H1 (cell line): ENCODE results near the gene BTBD7. TPM values are rescaled to one million over a fixed set of nuclear protein-coding genes. Genes with fewer than 3 reads are reported as not detected.

Source experiments
- CTCF ChIA-PET: fragments of 300-600 bp; sonication (Branson Sonifier 250); formaldehyde crosslinking; loops from one replicate; lab custom pipeline; 2021; ENCODE audit not compliant: partially characterized antibody; lab: Charles Lee
- POLR2A ChIA-PET: fragments of 300-600 bp; sonication (Branson Sonifier 250); formaldehyde crosslinking; loops from one replicate; lab custom pipeline; 2021; ENCODE audit warnings: inconsistent platforms; ENCODE audit not compliant: partially characterized antibody; lab: Charles Lee
- DNase-seq, 2 experiments: peaks; one replicate each; pipeline versions ENCODE4 v3.0.0 to v3.0.0-alpha.2; 2010 to 2022; ENCODE audit warnings: low spot score in 2 of 2, low read depth in 1 of 2, mixed read lengths in 1 of 2
- FAIRE-seq: peaks from 2 replicates; lab custom pipeline; 2011; peaks lifted over from hg19 to GRCh38; lab: Jason Lieb, UNC
- H2AFZ ChIP-seq: 2 replicates; pipeline ENCODE4 v1.8.1; 2012; ENCODE audit warnings: low read length, inconsistent platforms
- H2AK5ac ChIP-seq: 2 replicates; pipeline ENCODE4 v1.6.1; 2013; ENCODE audit warnings: low read depth, low read length
- H2BK120ac ChIP-seq: replicated peaks from 2 replicates; pipeline ENCODE3; 2013; ENCODE audit warnings: low read depth, low read length, inconsistent platforms
- H2BK12ac ChIP-seq: 2 replicates; pipeline ENCODE4 v1.6.1; 2013; ENCODE audit warnings: low read depth, low read length
- H2BK15ac ChIP-seq: 2 replicates; pipeline ENCODE4 v1.6.1; 2013; ENCODE audit warnings: low read length
- H2BK20ac ChIP-seq: 2 replicates; pipeline ENCODE4 v1.6.1; 2013; ENCODE audit warnings: low read length
- H2BK5ac ChIP-seq: 2 replicates; pipeline ENCODE4 v1.6.1; 2013; ENCODE audit warnings: low read depth, low read length
- H3K14ac ChIP-seq: 2 replicates; pipeline ENCODE4 v1.6.1; 2013; ENCODE audit warnings: inconsistent platforms; ENCODE audit not compliant: insufficient read length
- H3K18ac ChIP-seq: 2 replicates; pipeline ENCODE4 v1.6.1; 2013; ENCODE audit warnings: low read length; ENCODE audit errors: extremely low read depth
- H3K23ac ChIP-seq: 2 replicates; pipeline ENCODE4 v1.6.1; 2013; ENCODE audit warnings: inconsistent platforms; ENCODE audit not compliant: insufficient read length
- H3K23me2 ChIP-seq: 2 replicates; pipeline ENCODE4 v1.6.1; 2013; ENCODE audit warnings: low read depth, low read length
- H3K27ac ChIP-seq: 2 replicates; pipeline ENCODE4 v1.6.1; 2011; ENCODE audit warnings: low read depth, low read length, inconsistent platforms
- H3K27me3 ChIP-seq, 4 experiments: replicated peaks in 1 of 4; 1 replicate in 1 of 4; 2 replicates in 3 of 4; pipeline versions ENCODE4 v1.6.1 to v1.8.1; 2011 to 2013; ENCODE audit warnings: low read length in 3 of 4, mild to moderate bottlenecking in 3 of 4, inconsistent platforms in 2 of 4, mixed read lengths in 2 of 4, moderate library complexity in 1 of 4; ENCODE audit not compliant: control insufficient read depth in 3 of 4, insufficient read depth in 3 of 4; ENCODE audit errors: extremely low read depth in 1 of 4
- H3K36me3 ChIP-seq, 4 experiments: 2 replicates each; pipeline versions ENCODE4 v1.6.1 to v1.8.1; 2011 to 2013; ENCODE audit warnings: mild to moderate bottlenecking in 4 of 4, low read length in 3 of 4, moderate library complexity in 2 of 4, control low read depth in 1 of 4, inconsistent platforms in 1 of 4; ENCODE audit not compliant: insufficient read depth in 4 of 4, control insufficient read depth in 2 of 4
- H3K4ac ChIP-seq: replicated peaks from 2 replicates; pipeline ENCODE3; 2013; ENCODE audit warnings: low read length, low read depth, mixed read lengths, inconsistent platforms; ENCODE audit not compliant: insufficient read length
- H3K4me1 ChIP-seq, 4 experiments: replicated peaks in 1 of 4; 1 replicate in 1 of 4; 2 replicates in 3 of 4; pipeline versions ENCODE4 v1.6.1 to v1.8.1; 2011 to 2013; ENCODE audit warnings: low read length in 3 of 4, inconsistent platforms in 2 of 4, mixed read lengths in 1 of 4; ENCODE audit not compliant: insufficient read depth in 4 of 4, control insufficient read depth in 3 of 4
- H3K4me2 ChIP-seq, 2 experiments: 2 replicates each; pipeline versions ENCODE4 v1.6.1 to v1.8.1; 2011 to 2013; ENCODE audit warnings: low read depth in 2 of 2, low read length in 2 of 2, control low read depth in 1 of 2, inconsistent platforms in 1 of 2, mild to moderate bottlenecking in 1 of 2; ENCODE audit not compliant: insufficient read depth in 1 of 2
- H3K4me3 ChIP-seq, 4 experiments: fragments of 200-600, 300-600 bp in 1 of 4; sonication (generic), shearing (Covaris generic), sonication (Bioruptor Twin) in 1 of 4; 2 replicates each; pipeline versions ENCODE4 v1.5.1 to v1.8.1; 2011 to 2016; ENCODE audit warnings: low read length in 4 of 4, low read depth in 3 of 4, control low read depth in 2 of 4, inconsistent platforms in 2 of 4, mild to moderate bottlenecking in 2 of 4, mixed read lengths in 1 of 4, moderate library complexity in 1 of 4; ENCODE audit not compliant: insufficient read depth in 2 of 4; ENCODE audit errors: extremely low read depth in 1 of 4
- H3K56ac ChIP-seq: replicated peaks from 2 replicates; pipeline ENCODE3; 2013; ENCODE audit warnings: low read depth, mild to moderate bottlenecking, mixed read lengths, low read length, inconsistent platforms; ENCODE audit not compliant: insufficient read length
- H3K79me1 ChIP-seq: 2 replicates; pipeline ENCODE4 v1.6.1; 2013; ENCODE audit warnings: low read depth, low read length, control low read depth
- H3K79me2 ChIP-seq, 2 experiments: 2 replicates each; pipeline versions ENCODE4 v1.6.1 to v1.8.1; 2012 to 2013; ENCODE audit warnings: low read length in 2 of 2, mild to moderate bottlenecking in 2 of 2, inconsistent platforms in 1 of 2; ENCODE audit not compliant: insufficient read depth in 2 of 2, control insufficient read depth in 1 of 2
- H3K9ac ChIP-seq, 4 experiments: replicated peaks in 1 of 4; 1 replicate in 1 of 4; 2 replicates in 3 of 4; pipeline versions ENCODE4 v1.6.1 to v1.8.1; 2011 to 2013; ENCODE audit warnings: low read depth in 3 of 4, low read length in 3 of 4, control low read depth in 2 of 4, mild to moderate bottlenecking in 2 of 4, moderate library complexity in 2 of 4, inconsistent platforms in 1 of 4; ENCODE audit errors: extremely low read depth in 1 of 4
- H3K9me3 ChIP-seq, 2 experiments: 2 replicates each; pipeline versions ENCODE4 v1.6.1 to v1.8.1; 2012 to 2013; ENCODE audit warnings: mild to moderate bottlenecking in 2 of 2, moderate library complexity in 2 of 2, control low read depth in 1 of 2, inconsistent platforms in 1 of 2, low read depth in 1 of 2, low read length in 1 of 2, mixed read lengths in 1 of 2; ENCODE audit not compliant: insufficient read depth in 2 of 2
- H4K20me1 ChIP-seq, 2 experiments: replicated peaks in 1 of 2; 2 replicates each; pipeline versions ENCODE3 to v1.8.1; 2011 to 2013; ENCODE audit warnings: inconsistent platforms in 2 of 2, low read length in 2 of 2, mild to moderate bottlenecking in 1 of 2; ENCODE audit not compliant: insufficient read depth in 2 of 2, control insufficient read depth in 1 of 2
- H4K5ac ChIP-seq: 2 replicates; pipeline ENCODE4 v1.6.1; 2013; ENCODE audit warnings: low read length, low read depth, mixed read lengths, inconsistent platforms; ENCODE audit not compliant: insufficient read length
- H4K8ac ChIP-seq: 2 replicates; pipeline ENCODE4 v1.8.0; 2013; ENCODE audit warnings: mild to moderate bottlenecking, moderate library complexity, low read length, inconsistent platforms; ENCODE audit not compliant: insufficient read depth; ENCODE audit errors: extremely low read depth
- H4K91ac ChIP-seq: replicated peaks from 2 replicates; pipeline ENCODE3; 2013; ENCODE audit warnings: low read length, mixed read lengths, inconsistent platforms; ENCODE audit not compliant: insufficient read length
- ATF2 ChIP-seq: IDR thresholded peaks from 2 replicates; pipeline ENCODE4 v1.6.1; 2012; ENCODE audit warnings: low read length, inconsistent platforms
- BRCA1 ChIP-seq: IDR thresholded peaks from 2 replicates; pipeline ENCODE4 v1.6.1; 2012; ENCODE audit warnings: low read depth, low read length, improper control_type of control experiment
- CEBPB ChIP-seq: IDR thresholded peaks from 2 replicates; pipeline ENCODE4 v1.6.1; 2012; ENCODE audit warnings: low read depth, low read length
- CTCF ChIP-seq, 3 experiments: IDR thresholded peaks; 1 replicate in 2 of 3; 2 replicates in 1 of 3; pipeline versions ENCODE4 v1.5.1 to v1.6.1; 2011; ENCODE audit warnings: low read length in 3 of 3, mild to moderate bottlenecking in 3 of 3, inconsistent platforms in 2 of 3, low read depth in 1 of 3, moderate library complexity in 1 of 3; ENCODE audit not compliant: insufficient read depth in 1 of 3; ENCODE audit errors: control extremely low read depth in 1 of 3
- JUND ChIP-seq: IDR thresholded peaks from 2 replicates; pipeline ENCODE4 v1.6.1; 2011; ENCODE audit warnings: mild to moderate bottlenecking, improper control_type of control experiment, low read length
- RXRA ChIP-seq: IDR thresholded peaks from 2 replicates; pipeline ENCODE4 v1.6.1; 2011; ENCODE audit warnings: low read depth, mild to moderate bottlenecking, low read length, moderate library complexity; ENCODE audit not compliant: insufficient read depth
- SIX5 ChIP-seq: IDR thresholded peaks from 2 replicates; pipeline ENCODE4 v1.6.1; 2011; ENCODE audit warnings: mild to moderate bottlenecking, low read depth, low read length
- SUZ12 ChIP-seq: fragments of 200-600 bp; sonication (generic); IDR thresholded peaks from 2 replicates; pipeline ENCODE4 v1.6.1; 2012; ENCODE audit warnings: mild to moderate bottlenecking, inconsistent platforms, low read length, moderate library complexity, mixed read lengths
- TAF1 ChIP-seq: IDR thresholded peaks from 2 replicates; pipeline ENCODE4 v1.6.1; 2011; ENCODE audit warnings: mild to moderate bottlenecking, low read depth, low read length
- TAF7 ChIP-seq: optimal IDR thresholded peaks from 2 replicates; pipeline ENCODE3; 2011; ENCODE audit warnings: low read depth, mild to moderate bottlenecking, inconsistent platforms, low read length, moderate library complexity, borderline replicate concordance
- TCF12 ChIP-seq: IDR thresholded peaks from 2 replicates; pipeline ENCODE4 v1.6.1; 2011; ENCODE audit warnings: low read depth, mild to moderate bottlenecking, low read length
- WGBS, 2 experiments: shearing (Covaris generic) in 1 of 2; methylation state at CpG; one replicate each; pipeline versions ENCODE4 v1.1.6 to v1.1.7; 2013 to 2015; ENCODE audit warnings: low lambda C conversion rate in 2 of 2, mixed read lengths in 2 of 2, inconsistent platforms in 1 of 2, low coverage in 1 of 2, missing lambda C conversion rate in 1 of 2; ENCODE audit not compliant: insufficient replicate concordance in 2 of 2, insufficient coverage in 1 of 2, insufficient read length in 1 of 2; ENCODE audit errors: extremely low coverage in 1 of 2, missing lambda C conversion rate in 1 of 2; 5-methylcytosine and 5-hydroxymethylcytosine counted together
- polyA plus RNA-seq, 7 experiments: library from polyadenylated mRNA; depleted of rRNA in 3 of 7; stranded (reverse) in 5 of 7; unstranded in 2 of 7; fragments of >200 nt in 5 of 7; fragments of 200-250 nt in 2 of 7; gene quantifications; 1 replicate in 5 of 7; 2 replicates in 1 of 7; 4 replicates in 1 of 7; pipeline versions ENCODE4 v1.2.1 to v1.2.3, GENCODE V29; 2011 to 2013; ENCODE audit warnings: missing spikeins in 2 of 7, mixed read lengths in 2 of 7
- total RNA-seq: library from RNA; stranded (reverse); fragmentation: NEBNext Ultra II Directional; extraction: Animal tissue kit (Norgen Biotek cat#: 25700); gene quantifications from 2 replicates; pipeline ENCODE4 v1.2.1, GENCODE V29; 2021

Gene BTBD7
- total and polyA plus RNA-seq, 2 of the 8 experiments (the other 6 are each of a cell fraction or from before 2014, with no cell fraction given) = 12.1 to 46.1 TPM

- Histone ChIP-seq H2AFZ (no peak overlapping the region), H3K4ac (no peak overlapping the region), H3K23ac (no peak overlapping the region), H3K79me1 (peaks cover 8% of the 10 kb centered on the region; the same call in 1 of the 2 replicates), H3K18ac (no peak overlapping the region), H2BK20ac (no peak overlapping the region), H4K20me1 (peaks cover 2 to 17% of the 10 kb centered on the region in 2 experiments), H3K14ac (no peak overlapping the region), H3K9ac (no peak overlapping the region), H3K27me3 (no peaks in the 10 kb centered on the region), H3K27ac (no peak overlapping the region), H3K79me2 (peaks cover 11 to 98% of the 10 kb centered on the region in 2 experiments), H3K23me2 (no peaks in the 10 kb centered on the region), H2AK5ac (no peak overlapping the region), H3K4me3 (no peak overlapping the region), H3K36me3 (no peaks in the 10 kb centered on the region), H3K56ac (no peak overlapping the region), H4K91ac (no peak overlapping the region), H2BK120ac (no peak overlapping the region), H4K5ac (no peak overlapping the region), H3K4me1 (0 out of 7 replicates have a peak, but pooled peaks cover 0 to 1% (median 0%) of the 10 kb centered on the region in 4 experiments), H4K8ac (no peak overlapping the region), H2BK5ac (no peak overlapping the region), H2BK15ac (no peak overlapping the region), H2BK12ac (no peak overlapping the region), H3K9me3 (no peaks in the 10 kb centered on the region), H3K4me2 (no peak overlapping the region)
- 98% methylated on average over 5 of the region's 5 CpGs; no CpG with 5 or more reads in 1 of the 2 experiments for WGBS, 2 experiments
- ChIA-PET CTCF (no interaction called here), POLR2A (no interaction called here)
- FAIRE-seq (no peak), DNase-seq (no peak)
- TF ChIP-seq TAF7 (no peak), CTCF (IDR thresholded peaks at IDR 0.05; ENCODE audit: control extremely low read depth in 1 of 3, insufficient read depth in 1 of 3, low read depth in 1 of 3, low read length in 3 of 3) (no peak), SUZ12 (no peak), TCF12 (no peak), RXRA (no peak), BRCA1 (no peak), SIX5 (no peak), CEBPB (no peak), TAF1 (no peak), ATF2 (no peak), JUND (no peak)
Measured at GRCh38 chr14:93326196-93326595, 6.6 kb downstream of the BTBD7 start.
